Adrenal gland (tissue), 5 donors: ENCODE measurements around the gene TPO.
"Not testable (repeated sequence)": the region's sequence is repeated elsewhere in the genome, so short reads cannot be mapped to it uniquely, and the experiment has no call there.

Experiments used
- CTCF ChIP-seq, 6 experiments: fragments of 450-650 bp in 4 of 6; fragments of 200-600 bp in 2 of 6; sonication (generic) in 1 of 6; IDR thresholded peaks; 1 replicate in 5 of 6; 2 replicates in 1 of 6; pipeline versions ENCODE4 v1.5.1 to v1.8.0; 2016 to 2021; ENCODE audit warnings: antibody characterized with exemption in 6 of 6, mild to moderate bottlenecking in 2 of 6, moderate library complexity in 1 of 6
- POLR2A ChIP-seq, 2 donors: fragments of 450-650 bp; IDR thresholded peaks; one replicate each; pipeline ENCODE4 v1.6.1; 2017; ENCODE audit warnings: antibody characterized with exemption in 2 of 2, mild to moderate bottlenecking in 2 of 2, moderate library complexity in 1 of 2
- donor health status: DM: no; HTN: no; CAD: no.

GRCh38 chr2:1490381-1490780 is 77.1 kb downstream of the TPO start:
- TF ChIP-seq CTCF, POLR2A (IDR thresholded peaks at IDR 0.05): not testable (repeated sequence)
